Osteocyte (in vitro differentiated cells): Measurements from ENCODE around the gene ISG15. TPM values are rescaled to one million over a fixed set of nuclear protein-coding genes. Genes with fewer than 3 reads are reported as not detected.

ENCODE experiments used
- DNase-seq: peaks from one replicate; pipeline ENCODE4 v3.0.0; 2021; ENCODE audit warnings: mixed read lengths; ENCODE audit not compliant: unreplicated experiment; ENCODE audit errors: extremely low spot score
- H3K27ac Mint-ChIP-seq: one replicate; pipeline ENCODE4 v1.8.0; 2021; ENCODE audit warnings: mild to moderate bottlenecking, mixed read lengths; ENCODE audit not compliant: unreplicated experiment
- H3K27me3 Mint-ChIP-seq: one replicate; pipeline ENCODE4 v1.8.0; 2021; ENCODE audit warnings: mixed read lengths; ENCODE audit not compliant: unreplicated experiment
- H3K36me3 Mint-ChIP-seq: one replicate; pipeline ENCODE4 v1.8.0; 2021; ENCODE audit warnings: mixed read lengths; ENCODE audit not compliant: unreplicated experiment
- H3K4me1 Mint-ChIP-seq: one replicate; pipeline ENCODE4 v1.8.0; 2021; ENCODE audit warnings: mixed read lengths; ENCODE audit not compliant: unreplicated experiment
- H3K4me3 Mint-ChIP-seq: one replicate; pipeline ENCODE4 v1.8.0; 2021; ENCODE audit warnings: mild to moderate bottlenecking, moderate library complexity, mixed read lengths; ENCODE audit not compliant: unreplicated experiment
- H3K9me3 Mint-ChIP-seq: one replicate; pipeline ENCODE4 v1.8.0; 2021; ENCODE audit warnings: mixed read lengths; ENCODE audit not compliant: unreplicated experiment
- total RNA-seq: library from RNA; stranded (reverse); gene quantifications from 2 replicates; pipeline ENCODE4 v1.2.1, GENCODE V29; 2021
- TF ChIP-seq, protein P1 (sequence below): fragments of 200-600 bp; sonication (generic); IDR thresholded peaks from 2 replicates; pipeline ENCODE4 v1.5.0; 2021; ENCODE audit warnings: antibody characterized with exemption, mild to moderate bottlenecking, moderate library complexity

The ISG15 gene
- total RNA-seq, 1 donor from 2014 or later, result 30.6 TPM

DNA sequence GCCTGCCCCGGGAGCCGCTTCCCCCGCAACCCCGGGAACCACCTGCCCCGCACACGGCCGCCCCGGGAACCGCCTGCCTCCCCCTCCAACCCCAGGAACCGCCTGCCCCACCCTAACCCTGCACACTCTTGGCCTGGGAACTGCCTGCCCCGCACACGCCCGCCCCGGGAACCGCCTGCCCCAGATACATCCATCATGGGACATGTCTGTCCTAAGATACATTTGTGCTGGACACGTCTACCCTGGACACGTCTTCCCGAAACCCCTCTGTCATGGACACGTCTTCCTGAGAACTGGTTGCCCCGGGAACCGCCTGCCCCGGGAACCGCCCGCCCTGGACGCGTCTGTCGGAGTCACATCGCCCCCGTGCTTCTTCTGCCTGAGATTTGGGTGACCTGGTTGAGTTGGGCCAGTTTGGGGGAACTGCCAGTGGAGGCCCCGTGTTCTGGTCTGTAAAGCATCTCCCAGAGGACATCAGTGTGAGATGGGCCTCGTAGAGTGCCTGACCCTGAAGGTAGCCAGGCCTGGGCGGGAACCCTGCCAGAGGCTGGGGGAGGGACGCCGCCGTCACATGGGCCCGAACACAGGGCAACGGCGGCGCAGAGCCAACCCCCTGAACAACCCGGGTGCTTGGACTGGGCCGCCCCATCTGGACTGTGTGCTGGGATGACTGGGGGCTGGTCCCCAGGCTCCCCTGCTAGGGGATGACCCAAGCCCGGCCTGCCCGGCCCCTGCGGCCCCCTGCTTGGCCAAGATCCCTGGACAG lies 35.0 kb upstream of the ISG15 start:
- TF ChIP-seq, protein P1, sequence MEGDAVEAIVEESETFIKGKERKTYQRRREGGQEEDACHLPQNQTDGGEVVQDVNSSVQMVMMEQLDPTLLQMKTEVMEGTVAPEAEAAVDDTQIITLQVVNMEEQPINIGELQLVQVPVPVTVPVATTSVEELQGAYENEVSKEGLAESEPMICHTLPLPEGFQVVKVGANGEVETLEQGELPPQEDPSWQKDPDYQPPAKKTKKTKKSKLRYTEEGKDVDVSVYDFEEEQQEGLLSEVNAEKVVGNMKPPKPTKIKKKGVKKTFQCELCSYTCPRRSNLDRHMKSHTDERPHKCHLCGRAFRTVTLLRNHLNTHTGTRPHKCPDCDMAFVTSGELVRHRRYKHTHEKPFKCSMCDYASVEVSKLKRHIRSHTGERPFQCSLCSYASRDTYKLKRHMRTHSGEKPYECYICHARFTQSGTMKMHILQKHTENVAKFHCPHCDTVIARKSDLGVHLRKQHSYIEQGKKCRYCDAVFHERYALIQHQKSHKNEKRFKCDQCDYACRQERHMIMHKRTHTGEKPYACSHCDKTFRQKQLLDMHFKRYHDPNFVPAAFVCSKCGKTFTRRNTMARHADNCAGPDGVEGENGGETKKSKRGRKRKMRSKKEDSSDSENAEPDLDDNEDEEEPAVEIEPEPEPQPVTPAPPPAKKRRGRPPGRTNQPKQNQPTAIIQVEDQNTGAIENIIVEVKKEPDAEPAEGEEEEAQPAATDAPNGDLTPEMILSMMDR, result no peak
- Mint-ChIP-seq H3K27ac (peak overlapping the region; percentile 45), H3K4me3 (no peak overlapping the region), H3K36me3 (no peaks in the 10 kb centered on the region), H3K27me3 (no peaks in the 10 kb centered on the region), H3K4me1 (peaks cover 5% of the 10 kb centered on the region), H3K9me3 (no peaks in the 10 kb centered on the region)
- no peak for DNase-seq

- H3K27me3 Mint-ChIP-seq, result no peaks in the 10 kb centered on the region
- H3K4me3 Mint-ChIP-seq, result no peak overlapping the region
- no peak for DNase-seq
- H3K9me3 Mint-ChIP-seq, result no peaks in the 10 kb centered on the region
- H3K27ac Mint-ChIP-seq, result no peak overlapping the region
- no peaks in the 10 kb centered on the region for H3K36me3 Mint-ChIP-seq
- H3K4me1 Mint-ChIP-seq, result peaks cover 5% of the 10 kb centered on the region
- TF ChIP-seq, protein P1, result no peak
These were observed 34.2 kb upstream of the ISG15 start for GRCh38 chr1:978835-979743.

DNA sequence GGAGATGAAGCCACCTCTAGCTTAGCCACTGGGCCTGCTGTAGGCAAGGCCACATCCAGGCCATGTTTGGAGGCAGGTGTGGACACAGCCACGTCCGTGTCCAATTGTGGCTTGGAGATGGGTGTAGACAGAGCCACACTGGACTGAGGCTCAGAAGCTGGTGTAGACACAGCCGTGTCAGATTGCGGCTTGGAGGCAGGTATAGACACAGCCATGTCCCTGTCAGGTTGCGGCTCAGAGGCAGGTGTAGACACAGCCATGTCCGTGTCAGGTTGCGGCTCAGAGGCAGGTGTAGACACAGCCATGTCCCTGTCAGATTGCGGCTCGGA lies 33.6 kb upstream of the ISG15 start:
- TF ChIP-seq, protein P1, result no peak
- Mint-ChIP-seq H3K4me1 (peaks cover 5% of the 10 kb centered on the region), H3K27ac (no peak overlapping the region), H3K4me3 (no peak overlapping the region), H3K9me3 (no peaks in the 10 kb centered on the region), H3K36me3 (no peaks in the 10 kb centered on the region), H3K27me3 (no peaks in the 10 kb centered on the region)
- DNase-seq, result no peak

DNA sequence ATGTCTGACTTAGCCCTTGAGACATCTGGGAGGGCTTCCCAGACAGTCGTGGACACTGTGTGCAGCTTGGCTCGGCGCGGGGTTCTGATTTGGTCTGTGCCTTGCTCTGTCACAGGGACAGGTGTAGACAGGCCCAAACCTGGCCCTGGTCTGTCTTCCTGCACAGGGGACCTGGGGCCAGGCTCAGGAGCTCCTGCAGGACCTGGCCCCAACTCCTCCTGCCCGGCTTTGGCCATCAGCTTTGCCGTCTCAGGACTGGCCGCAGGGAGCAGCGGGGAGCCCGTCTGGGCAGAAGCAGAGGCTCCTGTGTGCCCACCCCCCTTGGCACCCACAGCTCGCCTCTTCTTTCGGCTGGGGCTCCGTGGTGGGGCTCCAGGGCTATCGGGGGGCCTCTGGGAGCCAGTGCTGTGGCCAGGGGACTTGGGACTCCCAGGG lies 33.1 kb upstream of the ISG15 start:
- TF ChIP-seq, protein P1, result no peak

More for the DNA sequence above, 33.1 kb upstream of the ISG15 start:
- no peaks in the 10 kb centered on the region for H3K36me3 Mint-ChIP-seq
- H3K4me1 Mint-ChIP-seq, result peaks cover 5% of the 10 kb centered on the region
- no peaks in the 10 kb centered on the region for H3K27me3 Mint-ChIP-seq
- no peak for DNase-seq
- no peaks in the 10 kb centered on the region for H3K9me3 Mint-ChIP-seq
- H3K4me3 Mint-ChIP-seq, result no peak overlapping the region
- no peak overlapping the region for H3K27ac Mint-ChIP-seq
